Stimulated activated CD4-positive, alpha-beta T cell treated with anti-CD3 and anti-CD28 coated beads, TNF-alpha, amount 100 ng/mL, for 4 hours (primary cell): ENCODE results near the gene ARL17A.
"Not testable (repeated sequence)": the region's sequence is repeated elsewhere in the genome, so short reads cannot be mapped to it uniquely, and the experiment has no call there.

ENCODE experiments used
- DNase-seq, 3 experiments: peaks; one replicate each; pipeline ENCODE4 v3.0.0-alpha.2; 2020; ENCODE audit warnings: low read depth in 3 of 3

ARL17A gene

DNA sequence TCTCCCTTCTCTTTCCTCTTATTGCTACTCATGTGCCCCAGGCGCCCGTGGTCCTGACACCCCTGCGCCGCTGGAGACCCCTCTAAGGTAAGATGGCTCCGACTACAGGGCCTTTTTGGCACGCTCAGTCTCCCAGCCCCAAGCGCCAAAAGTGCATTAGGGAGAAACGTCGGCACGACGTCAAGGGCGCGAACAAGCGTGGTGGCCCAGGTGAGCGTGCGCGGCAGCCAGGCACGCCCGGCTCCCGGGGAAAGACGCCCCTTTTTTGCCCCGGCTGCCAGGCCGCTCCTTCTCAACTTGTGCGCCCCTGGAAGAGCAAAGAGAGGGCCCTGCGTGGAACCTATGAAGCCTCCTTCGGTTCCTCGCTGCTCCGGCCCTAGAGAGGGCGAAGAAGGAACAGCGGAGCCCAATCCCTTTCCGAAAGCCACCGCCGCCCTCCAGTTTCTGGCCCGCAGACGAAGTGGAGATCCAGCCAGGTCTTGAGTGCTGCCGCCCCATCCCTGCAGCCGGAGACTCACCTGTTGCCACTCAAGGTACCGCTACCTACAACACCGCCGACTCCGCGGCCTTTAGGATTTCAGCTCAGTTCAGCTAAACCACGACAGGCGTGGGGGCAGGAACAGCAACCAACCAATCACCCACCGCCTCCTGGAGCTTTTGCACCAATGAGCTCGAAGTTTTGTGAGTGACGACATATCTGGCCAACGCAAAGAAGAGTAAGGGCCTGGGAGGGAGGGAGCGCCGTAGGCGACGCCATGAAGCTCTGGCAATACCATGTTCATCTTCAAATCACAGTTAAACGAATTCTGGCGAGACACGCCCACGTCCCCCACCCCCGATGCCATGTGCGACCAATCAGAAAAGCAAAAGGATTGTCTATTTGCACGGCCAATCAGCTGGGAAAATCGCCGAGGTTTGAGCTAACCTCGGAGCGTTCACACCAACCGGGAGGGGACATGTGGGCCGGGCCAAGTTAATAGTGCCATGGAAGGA, at the start of gene ARL17A:
Gene ARL17A, minus strand, starts transcription at position 609 of the 993 bp plus-strand sequence. CDS start 3,369 bp downstream, outside the sequence.
- DNase-seq, result peak; percentile 34 to 70 (median 59)

DNA sequence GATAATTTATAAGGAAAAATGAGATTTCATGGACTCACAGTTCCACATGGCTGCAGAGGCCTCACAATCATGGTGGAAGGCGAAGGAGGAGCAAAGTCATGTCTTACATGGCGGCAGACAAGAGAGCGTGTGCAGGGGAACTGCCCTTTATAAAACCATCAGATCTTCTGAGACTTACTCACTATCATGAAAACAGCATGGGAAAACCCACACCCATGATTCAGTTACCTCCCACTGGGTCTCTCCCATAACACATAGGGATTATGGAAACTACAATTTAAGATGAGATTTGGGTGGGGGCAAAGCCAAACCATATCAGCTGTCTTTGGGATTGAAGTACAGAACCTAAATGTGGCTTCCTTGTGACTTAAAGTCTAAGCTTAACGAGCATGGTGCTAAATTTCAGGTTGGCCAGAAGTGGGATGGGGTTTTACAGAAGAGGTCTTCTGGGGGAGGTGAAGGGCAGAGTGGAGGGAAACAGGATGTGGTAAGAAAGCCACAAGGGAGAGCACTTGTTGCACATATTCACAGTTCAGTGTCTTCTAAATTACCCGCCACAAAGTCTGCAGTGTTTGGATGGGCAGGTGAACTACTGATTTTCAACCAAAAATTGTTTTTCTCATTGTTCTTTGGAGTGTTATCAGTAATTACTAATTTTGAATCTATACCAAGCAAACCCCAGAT, 49.4 kb upstream of the ARL17A start:
- not testable (repeated sequence) for DNase-seq

DNA sequence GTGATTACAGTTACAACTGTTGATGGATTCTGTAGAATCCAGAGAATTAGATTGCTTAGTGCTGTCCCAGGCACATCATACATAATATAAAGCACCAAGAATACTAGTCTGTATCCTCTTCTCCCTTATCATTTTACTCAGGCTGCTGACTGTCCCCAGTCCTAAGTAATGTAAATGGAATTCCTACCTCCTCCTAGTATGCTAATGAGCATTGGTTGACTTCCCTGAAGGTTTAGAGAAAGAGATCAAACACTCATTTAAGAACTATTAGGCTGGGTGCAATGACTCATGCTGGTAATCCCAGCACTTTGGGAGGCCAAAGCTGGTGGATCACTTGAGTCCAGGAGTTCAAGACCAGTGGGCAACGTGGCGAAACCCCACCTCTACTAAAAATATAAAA, 48.0 kb upstream of the ARL17A start:
- DNase-seq, result not testable (repeated sequence)

DNA sequence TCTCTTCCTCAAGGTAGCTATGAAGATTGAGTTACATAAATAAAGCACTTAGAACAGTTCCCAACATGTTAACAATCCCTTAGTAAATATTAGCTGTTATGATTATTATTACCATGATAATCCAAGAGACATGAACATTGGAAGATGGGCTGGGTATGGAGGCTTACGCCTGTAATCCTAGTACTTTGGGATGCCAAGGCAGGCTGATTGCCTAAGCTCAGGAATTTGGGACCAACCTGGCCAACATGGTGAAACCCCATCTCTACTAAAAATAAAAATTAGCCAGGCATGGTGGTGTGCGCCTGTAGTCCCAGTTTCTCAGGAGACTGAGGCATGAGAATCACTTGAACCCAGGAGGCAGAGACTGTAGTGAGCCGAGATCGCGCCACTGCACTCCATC, 45.2 kb upstream of the ARL17A start:
- not testable (repeated sequence) for DNase-seq

DNA sequence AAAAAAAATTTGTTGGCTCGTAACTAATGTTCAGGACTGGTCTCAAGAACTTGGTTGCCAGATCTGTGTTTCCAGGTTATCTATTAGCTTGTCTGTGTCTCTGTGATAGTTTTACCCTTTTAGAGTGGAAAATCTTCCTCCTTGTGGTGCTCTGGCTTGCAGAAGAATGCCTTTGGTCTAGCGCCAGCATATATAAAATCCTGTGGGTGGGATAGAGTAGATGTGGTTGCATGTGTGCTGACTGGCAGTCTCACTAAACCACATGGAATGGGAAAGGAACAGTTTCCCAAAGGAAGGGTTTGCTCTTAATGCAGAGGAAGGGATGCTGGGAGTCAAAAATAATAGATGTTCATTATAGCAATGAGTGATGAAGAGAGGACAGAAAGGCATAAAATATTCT, 44.3 kb upstream of the ARL17A start:
- DNase-seq, result not testable (repeated sequence)

DNA sequence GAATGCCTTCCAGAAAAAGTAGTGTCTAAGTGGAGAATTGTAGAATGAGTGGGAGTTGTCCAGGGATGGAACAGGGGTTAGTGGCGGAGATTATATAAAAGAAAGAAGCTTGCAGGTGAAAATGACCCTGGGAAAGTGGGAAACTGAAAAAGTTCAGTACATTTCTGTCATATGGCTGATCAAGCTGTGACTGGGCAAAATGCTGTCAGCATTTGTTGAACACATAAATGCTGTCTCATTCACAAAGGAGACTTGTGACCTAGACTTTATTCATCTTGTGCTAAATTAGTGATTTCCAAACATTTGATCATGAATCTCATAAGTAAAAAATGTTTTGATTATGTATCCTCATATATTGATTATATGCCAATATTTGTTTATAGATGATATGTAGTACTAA, 39.5 kb upstream of the ARL17A start:
- DNase-seq, result not testable (repeated sequence)

DNA sequence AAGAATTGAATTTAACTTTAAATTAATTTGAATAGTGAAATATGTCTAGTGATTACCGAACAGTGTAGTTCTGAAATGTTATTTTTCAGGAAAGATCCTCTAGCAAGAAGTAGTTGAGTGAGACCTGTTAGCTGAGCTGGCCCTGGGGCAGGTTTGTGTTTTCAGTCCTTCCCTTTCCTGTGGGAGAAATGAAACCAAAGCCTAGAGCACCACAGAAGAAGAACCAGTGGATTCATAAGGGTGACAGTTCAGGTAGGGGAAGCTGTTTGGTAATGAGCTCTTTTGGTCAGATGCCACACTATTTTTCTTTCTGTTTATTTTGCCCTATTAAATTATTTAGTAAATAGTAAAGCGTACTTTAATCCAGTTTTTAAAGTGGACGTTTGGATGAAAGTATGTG, 37.6 kb upstream of the ARL17A start:
- DNase-seq, result not testable (repeated sequence)

DNA sequence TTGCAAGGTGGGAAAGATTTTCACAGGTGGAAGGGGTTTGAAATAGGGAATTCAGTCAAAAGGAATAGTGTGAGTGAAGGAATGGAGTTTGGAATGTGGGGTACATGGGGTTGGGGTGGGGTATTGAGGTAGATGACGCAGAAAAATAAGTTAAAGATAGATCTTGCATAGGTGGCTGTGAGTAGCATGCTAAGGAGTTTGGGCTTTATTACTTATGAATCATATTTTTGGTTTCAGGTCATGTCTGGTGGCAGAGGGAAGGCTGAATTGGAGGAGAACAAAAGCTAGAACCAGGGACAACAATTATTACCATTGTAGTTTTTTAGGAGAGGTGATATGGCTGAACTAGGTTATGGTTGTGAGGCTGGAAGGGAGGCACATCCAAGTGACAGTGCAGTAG, 34.4 kb upstream of the ARL17A start:
- DNase-seq, result not testable (repeated sequence)

DNA sequence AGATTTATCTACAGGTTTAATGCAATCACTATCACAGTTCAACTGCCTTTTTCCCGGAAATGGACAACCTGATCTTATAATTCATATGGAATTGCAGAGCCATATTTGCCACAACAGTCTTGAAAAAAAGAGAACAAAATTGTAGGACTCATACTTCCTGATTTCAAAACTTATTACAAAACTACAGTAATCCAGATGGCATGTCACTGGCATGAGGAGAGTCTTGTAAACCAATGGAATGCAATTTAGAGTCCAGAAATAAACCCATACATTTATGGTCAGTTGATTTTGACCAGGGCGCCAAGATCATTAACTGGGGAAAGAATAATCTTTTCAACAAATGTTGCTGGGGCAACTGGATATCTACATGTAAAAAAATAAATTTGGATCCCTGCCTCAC, 31.8 kb upstream of the ARL17A start:
- DNase-seq, result not testable (repeated sequence)

DNA sequence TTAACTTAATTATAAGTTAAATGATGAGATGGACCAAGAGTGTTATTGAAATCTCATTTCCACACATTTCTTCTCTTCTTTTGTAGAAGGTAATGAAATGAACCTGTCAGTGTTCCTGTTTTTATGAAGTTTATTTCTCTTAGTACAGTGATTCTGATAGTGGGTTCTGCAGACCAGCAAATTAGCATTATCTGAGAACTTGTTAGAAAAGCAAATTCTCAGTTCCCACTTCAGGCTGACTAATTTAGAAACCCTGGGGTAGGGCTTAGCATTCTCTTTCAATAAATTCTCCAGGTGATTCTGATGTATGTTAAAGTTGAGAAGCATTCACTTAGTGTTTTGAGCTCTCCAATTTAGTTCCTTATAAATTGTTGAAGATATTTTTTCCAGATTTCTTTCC, 23.6 kb upstream of the ARL17A start:
- not testable (repeated sequence) for DNase-seq

DNA sequence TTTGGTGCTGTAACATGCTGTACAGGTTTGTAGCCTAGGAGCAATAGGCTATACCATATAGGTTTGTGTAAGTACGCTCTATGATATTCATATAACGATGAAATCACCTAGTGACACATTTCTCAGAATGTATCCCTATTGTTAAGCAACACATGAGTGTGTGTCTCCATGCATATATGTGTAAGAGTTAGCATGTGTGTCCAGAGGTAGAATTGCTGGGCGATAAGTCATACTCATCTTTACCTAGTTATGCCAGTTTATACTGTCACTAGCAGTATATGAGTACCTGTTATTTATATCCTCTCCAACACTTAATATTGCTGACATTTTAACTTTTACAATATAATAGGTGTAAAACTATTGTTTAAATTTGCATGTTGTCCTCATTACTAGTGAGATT, 21.3 kb upstream of the ARL17A start:
- DNase-seq, result not testable (repeated sequence)

DNA sequence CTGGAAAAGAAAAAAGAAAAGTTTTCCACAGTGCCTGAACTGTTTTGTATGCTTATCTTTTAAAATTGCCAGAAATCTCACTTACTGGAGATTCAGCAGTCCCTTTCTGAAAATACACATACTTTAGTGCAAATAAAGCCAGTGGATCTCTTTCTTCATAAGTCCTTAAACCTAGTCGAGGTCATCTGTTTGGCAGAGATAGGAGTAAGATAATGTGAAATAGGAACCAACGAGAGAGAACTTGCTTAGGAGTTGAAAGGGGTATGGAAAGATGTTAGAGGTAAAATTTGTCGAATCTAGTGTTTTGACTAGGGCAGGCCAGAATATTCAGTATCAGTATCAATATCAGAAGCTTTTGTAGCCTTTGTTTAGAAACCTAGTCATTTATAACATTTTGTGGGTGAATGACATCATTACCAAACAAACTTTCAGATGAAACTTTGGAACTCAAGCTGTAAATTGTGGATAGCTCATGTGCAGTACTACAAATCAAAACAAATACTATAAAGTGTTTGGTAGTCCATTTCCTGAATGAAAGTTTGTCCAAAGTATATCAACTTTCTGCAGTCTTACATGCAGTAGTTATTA, 18.9 kb upstream of the ARL17A start:
- not testable (repeated sequence) for DNase-seq

DNA sequence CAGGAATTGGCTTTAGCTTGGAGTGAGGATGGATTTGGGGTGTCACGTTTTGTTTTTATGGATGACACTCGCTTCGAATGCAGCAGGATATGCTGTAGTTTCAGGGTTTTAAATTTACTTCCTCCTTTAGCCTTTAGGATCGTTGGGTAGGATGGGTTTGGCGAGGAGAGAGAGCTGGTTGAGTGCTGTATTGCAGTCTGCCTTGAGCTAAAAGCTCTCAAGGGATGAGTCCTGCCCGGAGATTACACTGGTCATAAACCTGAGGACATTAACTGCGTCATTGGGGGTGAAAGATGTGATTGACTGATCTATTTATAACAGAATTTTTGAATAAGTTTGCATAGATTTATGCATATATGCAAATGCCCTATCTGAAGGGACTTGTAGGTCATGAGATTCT, 11.8 kb upstream of the ARL17A start:
- DNase-seq, result not testable (repeated sequence)

DNA sequence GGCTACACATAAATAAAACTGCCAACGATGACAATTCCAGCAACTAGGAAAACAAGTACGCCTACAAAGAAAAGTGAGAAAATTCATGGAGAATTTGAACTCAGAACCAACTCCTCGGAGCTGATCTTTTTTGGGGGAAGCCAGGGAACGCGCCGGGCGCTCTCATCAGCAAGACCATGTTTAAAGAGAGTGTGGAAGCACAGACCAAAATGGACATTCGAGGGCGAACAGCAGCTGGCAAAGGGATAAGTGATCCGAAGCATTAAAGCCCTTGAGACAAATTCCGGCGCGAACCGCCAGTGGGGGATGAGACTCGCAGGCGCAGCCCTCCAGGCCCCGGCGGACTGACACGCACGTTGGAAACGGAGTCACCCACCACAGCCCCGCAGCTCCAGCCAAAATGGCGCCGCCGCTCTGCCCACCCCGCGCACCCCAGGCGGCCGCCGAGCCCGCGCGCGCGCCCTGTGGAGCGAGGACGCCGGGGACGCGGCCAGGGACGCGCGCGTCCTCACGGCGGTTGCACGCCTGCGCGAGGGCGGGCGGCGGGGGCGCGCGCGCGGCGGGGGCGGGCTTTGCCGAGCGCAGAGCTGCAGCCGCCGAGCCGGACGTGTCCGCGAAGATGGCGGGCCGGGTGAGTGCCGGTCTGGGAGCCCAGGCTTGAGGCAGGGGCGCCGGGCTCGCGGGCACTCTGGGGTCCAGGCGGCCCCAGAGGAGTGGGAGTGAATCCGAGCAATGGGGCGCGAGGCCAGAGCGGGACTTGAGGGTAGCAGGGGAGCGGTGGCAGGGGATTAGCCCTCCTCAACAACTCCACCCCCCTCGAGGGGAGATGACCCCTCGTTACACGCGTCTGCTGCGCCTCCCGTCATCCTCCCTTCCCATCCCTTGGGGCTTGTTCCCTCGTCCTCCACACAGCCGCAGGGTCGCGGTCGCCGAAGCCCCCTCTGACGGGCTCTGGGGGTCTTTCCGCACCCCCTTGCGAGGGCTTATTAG, 11.0 kb upstream of the ARL17A start, which contains the start of gene NSF:
Gene NSF, plus strand, starts transcription at position 513 of the 990 bp plus-strand sequence. Its CDS starts 107 bp downstream, at position 620.
- DNase-seq, result not testable (repeated sequence)

DNA sequence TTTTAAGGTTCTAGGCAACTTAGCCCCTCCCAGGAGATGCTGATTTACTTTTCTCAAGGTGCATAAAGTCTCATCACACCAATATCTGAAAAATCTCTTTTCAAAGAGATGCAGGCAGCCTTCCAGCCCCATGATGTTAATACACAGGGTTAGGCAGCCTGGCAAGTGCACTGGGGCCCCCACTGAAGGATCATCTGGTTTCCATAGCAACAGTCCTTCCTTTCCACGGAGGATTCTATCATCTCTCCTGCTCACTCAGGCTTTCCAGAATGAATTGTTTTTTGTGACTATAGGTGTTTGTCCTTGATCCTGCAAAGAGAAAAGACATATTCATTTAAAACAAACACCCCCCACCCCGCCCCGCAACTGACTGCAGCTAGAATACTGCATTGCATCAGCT, 6.0 kb upstream of the ARL17A start:
- DNase-seq, result not testable (repeated sequence)

DNA sequence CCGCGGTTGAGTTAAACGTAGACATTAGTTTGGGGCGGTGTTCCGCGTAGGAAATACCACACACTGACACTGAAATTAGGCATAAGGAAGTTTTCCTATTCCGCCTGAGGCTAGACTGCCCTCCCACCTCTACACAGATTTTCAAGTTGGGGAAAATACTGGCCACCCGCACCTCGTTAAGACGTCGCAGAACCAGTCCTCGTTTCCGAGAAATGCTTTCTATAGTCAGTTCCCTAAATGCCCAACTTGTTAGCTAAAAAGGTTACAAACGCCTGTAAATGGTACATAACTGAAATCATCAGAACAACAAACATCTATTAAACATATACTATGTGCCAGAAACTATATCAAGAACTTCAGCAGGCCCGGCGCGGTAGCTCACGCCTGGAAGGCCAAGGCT, 591 bp upstream of the ARL17A start:
- DNase-seq, result not testable (repeated sequence)

DNA sequence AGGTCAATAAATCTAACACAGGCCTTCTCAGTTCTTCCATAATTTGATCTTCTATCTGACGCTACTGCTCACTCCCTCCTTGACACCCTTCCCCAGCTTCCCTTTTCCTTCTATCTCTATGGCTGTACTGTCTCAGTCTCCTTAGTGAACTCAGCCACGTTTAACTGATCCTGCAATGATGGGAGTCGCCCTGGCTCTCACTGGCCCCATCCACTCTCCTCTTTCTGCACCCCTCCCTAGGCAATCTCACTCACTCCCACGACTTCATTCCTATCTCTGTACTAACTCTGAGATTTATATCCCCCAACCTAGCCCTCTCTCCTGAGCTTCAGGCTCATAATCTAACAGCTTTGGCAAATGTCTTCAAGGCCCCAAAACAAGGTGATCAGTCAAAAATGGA, 7.7 kb downstream of the ARL17A start:
- DNase-seq, result not testable (repeated sequence)

DNA sequence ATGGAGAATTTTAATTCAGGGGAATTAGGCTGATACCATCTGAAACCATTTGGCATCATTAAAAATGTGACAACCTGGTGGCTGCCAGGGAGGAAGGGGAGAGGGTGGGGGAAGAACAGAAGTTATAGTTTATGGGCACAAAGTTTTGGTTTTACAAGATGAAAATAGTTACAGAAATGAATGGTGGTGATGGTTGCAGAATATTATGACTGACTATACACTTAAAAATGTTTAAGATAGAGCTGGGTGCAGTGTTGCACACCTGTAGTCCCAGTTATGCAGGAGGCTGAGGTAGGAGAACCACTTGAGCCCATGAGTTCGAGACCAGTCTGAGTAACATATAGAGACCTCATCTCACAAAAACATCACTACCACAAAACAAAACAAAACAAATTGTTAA, 12.5 kb downstream of the ARL17A start:
- not testable (repeated sequence) for DNase-seq

DNA sequence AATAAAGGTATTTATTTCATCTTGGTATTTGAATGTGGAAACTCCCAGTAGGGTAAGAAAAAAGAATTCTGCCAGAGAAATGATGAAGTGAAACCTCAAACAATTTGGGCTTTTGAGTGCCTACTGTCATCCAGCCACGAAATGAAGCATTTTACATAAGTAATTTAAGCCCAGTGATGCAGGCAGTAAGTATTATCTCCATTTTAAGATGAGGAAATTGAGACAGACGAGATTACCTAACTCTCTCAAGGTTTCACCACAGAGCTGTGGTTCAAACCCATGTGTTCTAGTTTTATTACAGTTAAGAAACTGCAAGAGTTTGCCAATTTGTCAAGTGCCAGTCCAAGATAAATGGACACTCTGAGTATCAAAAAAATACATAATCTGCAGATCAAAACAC, 13.2 kb downstream of the ARL17A start:
- DNase-seq, result not testable (repeated sequence)

DNA sequence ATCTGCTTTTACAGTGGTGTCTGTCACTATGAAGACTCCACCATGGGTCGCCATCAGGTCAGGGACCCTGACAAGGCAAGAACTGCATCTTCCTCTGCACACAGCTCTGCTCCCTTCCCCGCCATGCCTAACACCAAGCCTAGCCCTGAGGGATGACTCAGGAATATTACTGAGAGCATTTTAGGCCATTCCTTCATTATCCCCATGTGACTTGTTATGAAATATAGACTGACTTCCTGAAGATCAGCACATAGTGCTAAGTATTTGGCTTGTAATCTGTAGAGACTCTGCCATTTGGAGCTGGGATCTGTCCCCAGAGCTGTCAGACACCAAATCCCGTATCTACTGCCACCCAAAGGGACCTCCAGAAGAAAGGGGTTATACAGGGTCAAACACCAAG, 19.4 kb downstream of the ARL17A start:
- not testable (repeated sequence) for DNase-seq

DNA sequence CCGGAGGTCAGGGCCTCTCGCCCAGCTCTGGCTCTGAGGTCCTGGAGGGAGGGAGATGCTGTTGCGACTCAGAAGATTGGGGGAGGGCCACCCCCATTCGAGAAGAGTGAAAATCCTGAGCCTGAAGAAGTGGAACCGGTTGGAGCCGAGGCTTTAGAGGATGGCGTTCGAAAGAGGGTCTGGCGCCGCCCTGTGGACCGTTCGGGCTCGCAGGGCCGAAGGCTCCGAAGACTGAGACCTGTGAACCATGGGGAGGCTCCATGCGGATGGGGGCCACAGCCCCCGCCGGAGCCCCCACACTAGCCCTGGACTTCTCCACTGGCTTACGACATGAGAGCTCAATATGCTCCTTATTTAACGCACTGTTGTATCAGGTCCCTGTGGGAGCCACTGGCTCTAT, 20.3 kb downstream of the ARL17A start:
- DNase-seq, result not testable (repeated sequence)
